Measurements from ENCODE around the gene BRD9. TPM values are rescaled to one million over a fixed set of nuclear protein-coding genes. Genes with fewer than 3 reads are reported as not detected.

Gene BRD9
- total RNA-seq, 6 donors from 2014 or later: 37.5 to 160 (median 42.3) TPM

Other genes starting within 250 kb of the BRD9 start
- 10 to 100 TPM; 14.3 to 42.7 (median 19.1) TPM for gene TPPP, start 199.4 kb downstream of the BRD9 start, total RNA-seq
- 10 to 100 TPM in 4 of 6 donors, 1 to 10 TPM in 2; 7.4 to 40.8 (median 13.1) TPM for gene ZDHHC11B, start 108.1 kb downstream of the BRD9 start, total RNA-seq
- 10 to 100 TPM; 18.9 to 64.6 (median 27.5) TPM for gene ZDHHC11, start 41.8 kb downstream of the BRD9 start, total RNA-seq
- 1 to 10 TPM; 1.0 to 2.1 (median 1.5) TPM for gene TRIP13, start 83 bp upstream of the BRD9 start, total RNA-seq
- 100 to 1,000 TPM in 1 of 6 donors, 10 to 100 TPM in 4, 1 to 10 TPM in 1; 8.9 to 126 (median 50.6) TPM for gene NKD2, start 116.0 kb upstream of the BRD9 start, total RNA-seq
- gene SLC12A7, start 219.3 kb upstream of the BRD9 start, total RNA-seq: 100 to 1,000 TPM in 1 of 6 donors, 10 to 100 TPM in 5; 31.3 to 138 (median 48.5) TPM